Endothelial cell of hepatic sinusoid (primary cell): ENCODE results near the gene SNED1.

Experiments
- in situ Hi-C: cut with HindIII; loops from 2 replicates; pipeline ENCODE4 v1.10.0; 2017; ENCODE audit warnings: low sequenced_read_pairs

Gene SNED1

DNA sequence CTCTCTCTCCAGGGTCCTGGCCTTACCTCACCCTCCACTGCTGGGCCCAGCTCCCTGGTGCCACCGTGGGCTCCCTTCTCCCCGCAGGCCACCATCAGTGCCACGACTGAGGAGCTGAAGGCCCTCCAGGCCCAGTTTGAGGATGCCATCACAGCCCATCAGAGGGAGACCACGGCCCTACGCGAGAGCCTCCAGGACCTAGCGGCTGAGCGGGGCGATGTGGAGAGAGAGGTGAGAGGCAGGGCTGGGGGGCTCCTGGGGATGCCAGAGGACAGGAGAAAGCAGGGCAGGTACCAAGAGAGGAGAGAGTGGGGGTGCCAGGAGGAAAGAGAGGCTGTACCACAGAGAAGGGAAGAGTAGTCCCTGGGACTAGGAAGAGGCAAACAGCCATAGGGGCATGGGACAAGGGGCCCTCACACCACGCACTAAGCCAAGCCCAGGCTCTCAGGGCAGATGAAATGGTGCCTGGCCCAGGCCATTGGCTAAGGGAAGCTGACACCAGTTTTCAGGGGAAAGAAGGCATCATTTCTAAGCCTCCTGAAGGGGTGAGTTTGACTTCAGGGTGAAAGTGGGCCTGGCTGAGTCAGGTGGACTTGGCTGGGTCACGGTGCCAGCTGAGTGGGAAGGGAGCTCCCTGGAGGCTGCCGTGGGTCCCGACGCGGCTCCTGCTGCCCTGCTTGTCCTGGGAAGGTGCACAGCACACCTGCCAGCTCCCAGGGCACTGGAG, 39.0 kb upstream of the SNED1 start:
- in situ Hi-C loops: loop anchor here (5.0 kb wide), 1 partner anchor 67 kb away; no protein-coding TSS in a partner anchor

DNA sequence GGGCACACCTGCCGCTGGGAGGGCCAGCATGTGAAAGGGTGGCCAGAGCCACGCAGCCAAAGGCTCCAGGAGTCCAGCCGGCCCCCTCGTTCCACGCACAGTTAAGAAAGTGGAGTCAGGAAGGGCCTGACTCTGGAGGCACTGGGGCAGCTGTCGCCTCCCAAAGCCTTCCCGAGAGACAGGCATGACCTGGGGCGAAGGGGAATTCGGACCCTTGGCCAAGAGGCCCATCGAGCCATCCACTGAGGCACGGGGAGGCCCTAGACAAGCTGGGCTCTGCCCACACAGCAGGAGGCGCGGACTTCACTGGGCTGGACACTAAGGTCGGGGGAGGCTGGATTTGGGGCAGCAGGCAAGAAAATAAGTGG, 38.5 kb upstream of the SNED1 start:
- in situ Hi-C loops: loop anchor here (5.0 kb wide), 1 partner anchor 68 kb away; no protein-coding TSS in a partner anchor

DNA sequence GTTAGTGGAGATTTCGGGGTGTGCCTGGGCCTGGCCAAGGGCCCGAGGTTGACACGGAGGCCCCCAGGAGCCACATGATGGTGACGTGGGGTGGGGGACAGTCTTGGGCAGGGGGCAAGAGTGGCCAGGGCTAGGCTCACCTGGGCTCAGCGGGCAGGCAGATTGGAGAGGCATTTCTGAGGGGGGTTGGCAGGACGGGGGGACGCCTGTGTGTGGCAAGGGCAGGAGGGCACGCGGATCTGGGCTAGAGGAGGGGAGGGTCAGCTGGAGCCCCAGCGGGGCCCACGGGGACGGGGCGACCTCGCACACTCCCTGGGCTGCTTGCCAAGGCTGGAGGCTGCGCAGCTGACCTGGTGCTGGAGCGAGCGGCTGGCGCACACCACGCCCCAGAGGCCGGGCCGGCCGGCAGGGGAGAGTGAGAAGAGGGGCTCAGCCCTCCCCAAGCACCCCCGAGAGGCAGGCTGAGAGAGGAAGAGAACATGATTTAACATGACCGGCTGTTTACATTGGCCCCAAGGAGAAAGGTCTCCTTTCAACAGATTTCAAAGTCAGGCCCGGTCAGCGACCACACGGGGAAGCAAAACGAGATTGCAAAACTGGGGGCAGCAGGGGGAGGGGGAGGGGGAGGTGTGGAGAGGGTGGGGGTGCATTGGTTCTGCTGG, 38.0 kb upstream of the SNED1 start:
- in situ Hi-C loops: no loop called here

DNA sequence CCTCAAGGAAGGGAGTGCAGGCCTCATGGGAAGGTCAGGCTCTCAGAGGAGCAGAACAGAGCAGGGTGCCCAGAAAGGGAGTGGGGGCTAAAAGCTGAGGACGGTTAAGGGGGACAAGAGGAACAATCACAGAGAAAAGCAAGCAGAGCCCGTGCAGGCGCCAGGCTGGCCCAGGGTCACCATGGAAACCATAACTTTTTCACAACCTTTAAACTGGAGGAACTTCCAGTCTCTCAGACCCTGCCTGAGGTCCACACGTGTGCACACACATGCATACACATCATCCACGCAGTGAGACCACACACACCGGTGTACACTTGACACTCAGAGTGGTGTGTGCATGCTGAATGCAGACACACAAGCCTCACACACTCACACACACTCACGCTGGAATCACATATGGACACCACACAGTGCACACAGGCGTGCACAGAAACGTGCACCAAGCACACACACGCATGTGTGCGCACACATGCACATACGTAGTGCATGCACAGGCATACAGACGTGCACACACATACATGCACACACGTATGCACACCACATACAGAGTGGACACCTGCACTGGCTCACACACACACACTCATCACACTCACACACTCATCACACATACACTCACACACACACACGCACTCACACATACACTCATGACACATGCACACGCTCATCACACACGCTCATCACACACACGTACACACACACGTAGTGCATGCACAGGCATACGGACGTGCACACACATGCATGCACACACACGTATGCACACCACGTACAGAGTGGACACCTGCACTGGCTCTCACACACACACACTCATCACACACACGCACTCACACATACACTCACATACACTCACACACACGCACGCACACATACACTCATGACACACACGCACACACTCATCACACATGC, 37.2 kb upstream of the SNED1 start:
- in situ Hi-C loops: no loop called here

DNA sequence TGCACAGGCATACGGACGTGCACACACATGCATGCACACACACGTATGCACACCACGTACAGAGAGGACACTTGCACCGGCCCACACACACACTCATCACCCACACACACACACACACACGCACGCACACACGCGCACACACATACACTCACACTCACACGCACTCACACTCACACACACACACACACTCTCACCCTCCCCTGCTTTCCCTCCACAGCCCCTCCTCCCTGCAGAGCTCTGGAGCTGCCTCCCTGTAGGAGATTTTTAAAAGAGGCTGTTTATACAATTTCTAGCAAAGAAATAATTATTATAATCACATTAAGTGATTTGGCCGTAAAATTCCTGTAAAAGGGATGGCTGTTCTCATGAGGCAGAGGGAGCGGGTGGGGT, 36.5 kb upstream of the SNED1 start:
- in situ Hi-C loops: no loop called here

DNA sequence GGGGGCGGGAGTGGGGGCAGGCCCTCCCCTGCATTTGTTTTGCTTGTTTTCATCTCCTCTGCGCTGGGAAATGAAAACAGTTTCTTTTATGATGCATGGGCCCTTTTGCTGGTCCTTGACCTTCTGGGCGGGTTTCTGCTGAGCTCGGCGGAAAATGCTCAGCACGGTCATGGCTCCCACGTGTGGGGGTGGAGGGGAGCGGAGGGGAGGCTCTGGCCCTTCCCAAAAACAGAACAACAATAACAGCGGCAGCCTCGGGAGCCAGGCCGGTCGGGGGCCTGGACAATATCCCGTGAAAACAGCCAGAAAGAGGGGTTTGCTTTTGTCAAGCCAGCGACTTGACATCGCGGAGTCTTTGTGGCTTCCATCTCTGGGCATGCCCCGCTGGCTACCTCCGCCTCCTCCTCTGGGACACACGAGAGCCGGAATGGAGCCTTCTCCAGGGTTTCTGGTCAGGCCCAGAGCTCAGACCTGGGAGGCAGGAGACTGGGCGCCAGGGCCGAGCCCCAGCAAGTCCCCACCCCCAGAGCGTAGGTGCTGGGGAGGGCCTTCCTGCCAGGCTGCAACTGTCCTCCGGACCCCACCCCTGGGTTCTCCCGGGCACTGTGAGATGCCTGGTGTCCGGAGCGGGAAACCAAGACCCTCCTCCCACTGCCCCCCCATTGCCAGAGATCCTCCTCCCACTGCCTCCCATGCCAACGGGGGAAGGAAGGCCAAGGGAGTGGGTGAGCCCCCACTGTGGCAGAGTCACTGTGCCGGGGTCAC, 35.9 kb upstream of the SNED1 start:
- in situ Hi-C loops: no loop called here

DNA sequence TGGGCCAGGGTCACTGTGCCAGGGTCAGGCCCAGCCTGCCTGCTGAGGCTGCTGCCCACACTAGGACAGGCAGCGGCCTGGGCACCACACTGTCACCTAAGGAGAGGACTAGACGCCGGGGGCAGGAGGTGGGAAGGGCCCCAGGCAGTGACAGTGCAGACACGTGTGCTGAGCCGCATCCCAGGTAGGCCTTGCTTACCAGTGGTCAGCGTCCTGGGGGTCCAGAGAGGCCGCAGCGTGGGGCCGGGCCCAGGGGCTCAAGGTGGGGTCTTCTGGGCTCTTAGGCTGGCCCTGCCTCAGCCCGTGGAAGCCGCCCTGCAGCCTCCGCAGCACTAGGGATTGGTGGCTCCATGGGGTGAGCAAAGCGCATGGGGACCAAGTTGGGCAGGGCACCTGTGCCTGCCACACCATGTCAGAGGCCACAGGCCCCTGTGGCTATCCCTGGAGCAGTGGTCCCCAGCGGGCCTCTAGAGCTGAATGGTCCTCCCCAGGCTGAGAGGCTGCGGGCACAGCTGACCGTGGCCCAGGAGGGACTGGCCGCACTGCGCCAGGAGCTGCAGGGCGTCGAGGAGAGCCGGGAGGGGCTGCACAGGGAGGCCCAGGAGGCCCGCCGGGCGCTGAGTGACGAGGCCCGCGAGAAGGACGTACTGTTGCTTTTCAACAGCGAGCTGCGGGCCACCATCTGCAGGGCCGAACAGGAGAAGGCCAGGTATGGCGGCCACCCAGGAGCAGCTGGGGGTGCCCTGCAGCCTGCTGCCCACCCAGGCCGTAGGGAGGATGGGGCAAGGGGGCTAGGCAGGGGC, 35.2 kb upstream of the SNED1 start:
- in situ Hi-C loops: no loop called here

DNA sequence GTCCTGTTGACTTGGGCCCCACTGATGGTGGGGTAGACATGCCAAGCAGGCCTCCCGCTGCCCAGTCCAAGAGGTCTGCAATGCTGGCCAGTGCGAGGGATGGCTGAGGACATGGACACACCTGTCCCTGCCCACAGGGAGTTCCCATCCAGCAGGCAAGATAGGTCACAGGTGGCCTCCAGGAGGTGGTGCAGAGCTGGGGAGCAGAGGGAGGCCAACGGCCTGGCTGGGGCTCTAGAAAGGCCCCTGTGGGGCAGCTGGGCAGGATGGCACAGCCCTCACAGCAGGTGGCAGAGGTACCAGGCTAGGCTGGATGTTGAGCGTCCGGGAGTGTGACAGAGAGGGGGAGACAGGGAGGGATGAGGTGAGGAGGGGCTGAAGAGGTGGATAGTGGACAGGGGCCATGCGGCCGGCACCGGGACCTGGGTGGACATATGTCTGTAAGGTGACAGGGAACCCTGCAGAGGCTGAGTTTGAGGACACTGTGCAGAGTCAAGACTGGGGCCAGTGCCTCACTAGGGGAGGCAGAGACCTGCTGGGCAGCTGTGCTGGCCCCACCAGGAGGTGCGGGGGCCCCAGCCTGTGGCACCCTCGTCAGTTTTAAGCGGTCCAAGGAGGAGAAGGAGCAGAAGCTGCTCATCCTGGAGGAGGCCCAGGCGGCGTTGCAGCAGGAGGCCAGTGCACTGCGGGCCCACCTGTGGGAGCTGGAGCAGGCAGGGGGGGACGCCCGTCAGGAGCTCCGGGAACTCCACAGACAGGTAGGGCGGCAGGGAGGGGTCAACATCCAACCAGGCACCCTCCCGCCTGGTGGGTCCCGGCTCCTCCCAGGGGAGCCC, 34.3 kb upstream of the SNED1 start:
- in situ Hi-C loops: no loop called here

DNA sequence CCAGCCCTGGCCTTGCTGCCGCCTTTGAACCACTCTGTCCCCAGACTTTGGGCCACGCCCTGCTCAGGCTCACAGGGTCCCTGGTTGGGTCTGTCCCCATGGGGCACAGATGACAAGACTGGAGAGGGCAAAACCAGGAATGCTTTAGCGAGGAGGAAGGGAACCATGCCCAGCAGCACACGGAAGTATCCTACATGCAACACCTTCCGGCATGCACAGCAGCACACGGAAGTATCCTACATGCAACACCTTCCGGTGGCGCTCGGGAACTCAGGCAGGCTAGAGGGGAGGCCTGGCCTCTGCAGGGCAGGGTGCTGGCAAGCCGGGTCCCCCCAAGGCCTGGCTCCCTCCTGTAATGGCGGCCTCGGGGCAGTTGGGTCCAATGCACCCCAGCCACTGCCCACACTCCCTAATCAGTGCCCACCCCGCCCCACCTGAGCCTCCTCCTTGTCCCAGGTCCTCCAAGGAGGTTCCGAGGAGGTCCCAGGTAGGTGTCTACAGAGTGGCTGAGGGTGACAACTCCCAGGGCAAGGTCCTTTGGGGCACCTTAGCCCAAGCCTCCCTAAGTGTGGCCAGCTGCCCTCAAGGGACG, 33.6 kb upstream of the SNED1 start:
- in situ Hi-C loops: no loop called here

DNA sequence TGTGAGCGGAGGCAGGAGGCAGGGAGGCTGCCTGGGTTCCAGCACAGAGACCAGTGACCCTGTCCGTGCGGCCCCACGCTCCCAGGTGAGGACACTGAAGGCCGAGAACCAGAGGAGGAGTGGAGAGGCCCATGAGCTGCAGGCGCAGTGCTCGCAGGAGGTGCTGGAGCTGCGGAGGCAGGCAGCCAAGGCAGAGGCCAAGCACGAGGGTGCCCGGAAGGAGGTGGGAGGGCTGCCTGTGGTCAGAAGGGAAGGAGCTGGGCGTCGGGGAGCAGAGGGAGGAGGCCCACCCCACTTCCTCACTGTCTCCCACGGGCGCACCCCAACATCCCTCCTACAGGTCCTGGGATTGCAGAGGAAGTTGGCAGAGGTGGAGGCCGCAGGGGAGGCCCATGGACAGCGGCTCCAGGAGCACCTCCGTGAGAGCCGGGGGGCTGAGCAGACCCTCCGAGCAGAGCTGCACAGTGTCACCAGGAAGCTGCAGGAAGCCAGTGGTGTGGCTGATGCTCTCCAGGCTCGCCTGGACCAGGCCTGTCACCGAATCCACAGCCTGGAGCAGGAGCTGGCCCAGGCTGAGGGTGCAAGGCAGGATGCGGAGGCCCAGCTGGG, 33.0 kb upstream of the SNED1 start:
- in situ Hi-C loops: no loop called here

DNA sequence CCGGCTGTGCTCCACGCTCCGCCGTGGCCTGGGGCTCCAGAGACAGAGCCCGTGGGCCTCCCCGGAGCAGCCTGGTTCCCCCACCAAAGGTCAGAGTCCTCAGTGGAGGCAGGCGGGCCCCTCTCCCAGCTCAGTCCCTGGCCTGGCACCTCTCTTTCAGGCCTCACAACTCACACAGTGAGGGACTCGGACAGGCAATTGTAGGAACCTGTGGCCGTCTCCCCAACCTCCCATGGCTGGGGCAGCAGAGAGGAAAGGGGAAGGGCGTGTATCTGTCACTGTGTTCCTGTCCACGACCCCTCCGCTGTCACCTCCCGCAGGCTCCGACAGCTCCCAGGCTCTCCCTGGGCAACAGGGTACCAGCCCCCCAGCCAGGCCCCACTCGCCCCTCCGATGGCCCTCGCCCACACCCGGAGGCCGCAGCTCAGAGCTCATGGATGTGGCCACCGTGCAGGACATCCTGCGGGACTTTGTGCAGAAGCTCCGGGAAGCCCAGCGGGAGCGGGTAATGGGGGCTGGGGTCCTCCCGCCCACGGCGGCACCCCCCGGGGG, 32.4 kb upstream of the SNED1 start:
- in situ Hi-C loops: no loop called here

DNA sequence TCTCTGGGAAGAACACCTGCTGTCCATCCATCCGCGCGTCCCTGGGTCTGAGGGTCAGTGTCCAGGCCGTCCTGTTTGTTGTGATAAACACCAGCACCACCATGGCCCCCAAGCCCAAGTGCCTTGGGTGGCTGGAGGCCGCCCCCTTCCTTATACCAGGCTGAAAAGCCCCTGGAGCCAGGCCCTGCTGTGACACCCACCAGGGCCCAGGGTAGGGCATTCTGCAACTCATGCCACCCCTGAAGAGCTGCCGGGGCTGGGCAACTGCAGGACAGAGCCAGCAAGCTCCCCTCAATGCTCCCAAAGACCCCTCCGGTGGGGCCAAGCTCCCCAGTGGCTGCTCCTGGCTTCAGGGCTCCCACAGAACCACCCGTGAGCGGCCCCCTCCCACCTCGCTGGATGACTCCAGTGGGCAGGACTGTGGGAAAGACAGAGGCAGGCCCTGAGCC, 31.9 kb upstream of the SNED1 start:
- in situ Hi-C loops: no loop called here

DNA sequence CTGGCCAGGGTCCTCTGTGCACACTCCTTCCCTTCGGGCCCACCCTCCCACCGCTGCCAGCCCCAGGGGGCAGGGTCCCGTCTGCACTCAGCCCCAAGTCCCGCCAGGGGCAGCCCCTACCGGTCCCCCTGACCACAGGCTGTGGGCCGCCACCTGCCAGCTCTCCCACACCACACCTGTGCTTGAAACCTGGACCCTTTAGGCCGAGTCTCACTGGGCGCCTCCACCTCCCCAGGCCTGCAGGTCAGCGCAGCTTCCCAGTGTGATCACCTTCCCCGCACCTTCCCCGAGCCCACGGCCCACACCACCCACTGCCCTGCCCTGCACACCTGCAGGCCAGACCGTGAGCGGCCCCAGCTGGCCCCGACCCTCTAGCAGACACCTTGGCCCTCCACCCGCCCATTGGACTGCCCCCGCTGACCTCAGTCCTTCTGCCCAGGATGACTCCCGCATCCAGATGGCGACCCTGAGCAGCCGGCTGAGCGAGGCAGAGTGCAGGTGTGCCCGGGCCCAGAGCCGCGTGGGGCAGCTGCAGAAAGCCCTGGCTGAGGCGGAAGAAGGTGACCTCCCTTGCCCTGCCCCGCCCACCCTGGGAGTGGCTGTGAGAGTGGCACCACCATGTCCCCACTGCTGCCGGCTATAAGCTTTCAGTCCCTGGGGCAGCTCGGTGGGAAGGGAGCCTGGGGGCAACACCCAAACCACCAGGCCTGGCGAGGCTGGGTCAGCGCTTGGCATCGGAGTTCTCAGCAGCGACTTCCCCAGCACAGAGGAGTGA, 31.3 kb upstream of the SNED1 start:
- in situ Hi-C loops: no loop called here

DNA sequence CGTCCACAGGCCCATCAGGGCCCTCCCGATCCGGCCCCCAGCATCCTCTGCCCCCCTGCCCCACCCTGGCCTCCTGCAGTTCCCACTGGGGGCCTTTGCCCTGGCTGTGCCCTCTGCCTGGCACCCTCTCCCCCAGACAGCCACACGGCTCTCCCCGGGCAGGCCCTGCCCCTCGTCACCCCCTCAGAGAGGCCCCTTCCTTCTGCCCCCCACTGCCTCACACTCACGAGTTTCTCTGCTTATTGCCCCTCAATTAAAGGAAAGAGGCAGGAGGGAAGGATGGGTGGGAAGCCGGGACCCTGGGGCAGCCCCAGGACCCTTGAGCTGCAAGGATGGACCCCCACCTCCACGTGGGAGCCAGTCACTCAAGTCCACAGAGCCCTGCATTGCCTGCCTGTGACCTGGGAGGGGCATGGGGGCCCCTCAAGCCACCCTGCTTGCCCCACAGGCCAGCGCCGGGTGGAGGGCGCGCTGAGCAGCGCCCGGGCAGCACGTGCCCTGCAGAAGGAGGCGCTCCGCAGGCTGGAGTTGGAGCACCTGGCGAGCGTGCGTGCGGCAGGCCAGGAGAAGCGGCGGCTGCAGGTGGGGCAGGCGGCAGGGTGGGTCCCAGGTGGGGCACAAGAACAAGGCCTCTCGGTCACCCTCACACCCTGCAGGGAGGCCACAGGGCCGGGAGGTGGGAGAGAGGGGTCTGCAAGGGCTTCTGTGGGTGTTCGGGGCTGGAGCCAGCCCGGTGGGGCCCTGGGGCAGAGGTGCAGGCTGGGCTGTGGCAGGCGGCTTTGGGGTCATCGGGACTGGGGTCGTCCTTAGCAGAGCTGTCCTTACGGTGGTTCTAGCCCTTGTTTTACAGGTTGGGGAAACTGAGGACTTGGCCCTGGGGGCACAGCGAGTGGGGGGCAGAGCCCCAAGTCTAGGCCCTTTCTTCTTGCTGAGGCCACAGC, 30.5 kb upstream of the SNED1 start:
- in situ Hi-C loops: no loop called here

DNA sequence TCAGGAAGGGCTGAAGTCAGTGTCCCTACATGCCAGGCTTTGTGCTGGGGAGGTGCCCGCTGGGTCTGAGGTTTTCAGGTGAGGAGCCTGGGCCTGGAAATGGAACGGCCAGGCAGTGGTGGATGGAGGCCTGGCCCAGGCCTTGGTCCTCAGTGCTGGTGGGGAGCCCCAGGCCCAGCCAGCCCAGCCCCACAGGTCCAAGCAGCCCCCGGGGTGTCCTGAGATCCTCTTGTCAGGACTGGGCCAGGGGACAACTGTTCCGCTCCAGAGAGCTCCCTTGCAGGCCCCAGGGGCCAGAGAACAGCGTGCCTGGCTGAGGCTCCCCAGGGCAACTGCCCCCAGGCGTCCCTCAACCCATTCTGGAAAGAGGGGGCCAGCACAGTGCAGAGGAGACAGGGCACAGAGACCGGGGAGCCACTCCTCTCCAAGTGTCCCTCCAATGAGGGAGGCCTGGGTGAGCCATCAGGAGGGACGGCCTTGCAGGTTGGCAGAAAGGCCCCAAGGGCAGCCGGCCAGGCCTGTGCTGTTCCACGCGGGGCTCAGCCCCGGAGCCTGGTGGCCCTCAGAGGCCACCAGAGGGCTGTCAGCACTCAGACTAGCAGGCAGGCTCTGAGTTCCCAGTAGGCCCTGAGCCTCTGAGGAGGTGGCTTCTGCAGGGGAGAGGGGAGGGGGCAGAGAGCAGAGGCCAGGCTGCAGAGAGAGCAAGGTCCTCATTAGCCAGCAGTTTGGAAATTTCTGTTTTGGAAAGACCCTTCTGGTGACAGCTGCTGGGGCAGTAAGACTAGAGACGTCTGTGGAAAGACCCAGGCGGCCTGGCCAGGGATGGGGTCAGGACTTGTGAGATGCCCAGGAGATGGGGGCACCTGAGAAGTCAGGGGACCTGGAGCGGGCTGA, 29.4 kb upstream of the SNED1 start:
- in situ Hi-C loops: no loop called here
